Mammary epithelial cell (primary cell): ENCODE data around the gene TK2.

Source experiments
- EZH2 ChIP-seq: IDR thresholded peaks from 2 replicates; pipeline ENCODE4 v1.6.1; 2012; ENCODE audit warnings: low read length, inconsistent platforms, borderline replicate concordance
- TF ChIP-seq, protein P1 (sequence below), 2 donors: IDR thresholded peaks in 1 of 2; conservative IDR thresholded peaks in 1 of 2; 2 replicates each; pipeline ENCODE4 v1.5.1; 2011 to 2012; ENCODE audit warnings: inconsistent platforms in 2 of 2, low read length in 2 of 2, mild to moderate bottlenecking in 2 of 2, control low read depth in 1 of 2, low read depth in 1 of 2; ENCODE audit not compliant: insufficient read depth in 1 of 2; ENCODE audit errors: extremely low read depth in 1 of 2

DNA sequence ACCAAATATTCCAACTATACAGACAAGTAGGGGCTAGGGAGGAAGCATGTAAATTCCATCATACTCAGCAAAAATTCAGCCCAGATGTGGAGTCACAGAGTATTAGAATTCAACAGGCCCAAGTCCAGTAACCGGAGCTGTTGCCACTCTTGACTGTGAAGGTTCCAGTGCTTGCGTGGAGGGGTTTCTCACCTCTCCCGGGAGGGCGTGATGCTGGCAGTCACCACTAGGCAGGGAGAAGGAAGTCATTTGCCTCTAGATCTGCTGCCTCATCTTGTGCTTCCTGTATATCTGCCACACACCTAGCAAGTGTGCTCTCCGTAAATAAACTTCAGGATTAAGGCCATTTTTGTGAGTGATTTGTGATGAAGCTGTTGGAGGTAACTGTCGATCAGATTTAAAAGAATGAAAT lies 1.4 kb upstream of the TK2 start:
- TF ChIP-seq, protein P1, sequence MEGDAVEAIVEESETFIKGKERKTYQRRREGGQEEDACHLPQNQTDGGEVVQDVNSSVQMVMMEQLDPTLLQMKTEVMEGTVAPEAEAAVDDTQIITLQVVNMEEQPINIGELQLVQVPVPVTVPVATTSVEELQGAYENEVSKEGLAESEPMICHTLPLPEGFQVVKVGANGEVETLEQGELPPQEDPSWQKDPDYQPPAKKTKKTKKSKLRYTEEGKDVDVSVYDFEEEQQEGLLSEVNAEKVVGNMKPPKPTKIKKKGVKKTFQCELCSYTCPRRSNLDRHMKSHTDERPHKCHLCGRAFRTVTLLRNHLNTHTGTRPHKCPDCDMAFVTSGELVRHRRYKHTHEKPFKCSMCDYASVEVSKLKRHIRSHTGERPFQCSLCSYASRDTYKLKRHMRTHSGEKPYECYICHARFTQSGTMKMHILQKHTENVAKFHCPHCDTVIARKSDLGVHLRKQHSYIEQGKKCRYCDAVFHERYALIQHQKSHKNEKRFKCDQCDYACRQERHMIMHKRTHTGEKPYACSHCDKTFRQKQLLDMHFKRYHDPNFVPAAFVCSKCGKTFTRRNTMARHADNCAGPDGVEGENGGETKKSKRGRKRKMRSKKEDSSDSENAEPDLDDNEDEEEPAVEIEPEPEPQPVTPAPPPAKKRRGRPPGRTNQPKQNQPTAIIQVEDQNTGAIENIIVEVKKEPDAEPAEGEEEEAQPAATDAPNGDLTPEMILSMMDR (conservative IDR thresholded peaks at IDR 0.05 in 1 of 2, IDR thresholded peaks at IDR 0.05 in 1 of 2; ENCODE audit: extremely low read depth in 1 of 2, insufficient read depth in 1 of 2, low read depth in 1 of 2, low read length in 2 of 2) = no peak
- no peak for TF ChIP-seq EZH2
